Hippocampal formation (tissue), 2 donors: ENCODE results near the gene KCTD20.
"Not testable (repeated sequence)": the region's sequence is repeated elsewhere in the genome, so short reads cannot be mapped to it uniquely, and the experiment has no call there.

Experiments
- DNase-seq, 2 donors: peaks; one replicate each; lab custom pipeline; 2025; lab: John Stamatoyannopoulos, UW

The KCTD20 gene

DNA sequence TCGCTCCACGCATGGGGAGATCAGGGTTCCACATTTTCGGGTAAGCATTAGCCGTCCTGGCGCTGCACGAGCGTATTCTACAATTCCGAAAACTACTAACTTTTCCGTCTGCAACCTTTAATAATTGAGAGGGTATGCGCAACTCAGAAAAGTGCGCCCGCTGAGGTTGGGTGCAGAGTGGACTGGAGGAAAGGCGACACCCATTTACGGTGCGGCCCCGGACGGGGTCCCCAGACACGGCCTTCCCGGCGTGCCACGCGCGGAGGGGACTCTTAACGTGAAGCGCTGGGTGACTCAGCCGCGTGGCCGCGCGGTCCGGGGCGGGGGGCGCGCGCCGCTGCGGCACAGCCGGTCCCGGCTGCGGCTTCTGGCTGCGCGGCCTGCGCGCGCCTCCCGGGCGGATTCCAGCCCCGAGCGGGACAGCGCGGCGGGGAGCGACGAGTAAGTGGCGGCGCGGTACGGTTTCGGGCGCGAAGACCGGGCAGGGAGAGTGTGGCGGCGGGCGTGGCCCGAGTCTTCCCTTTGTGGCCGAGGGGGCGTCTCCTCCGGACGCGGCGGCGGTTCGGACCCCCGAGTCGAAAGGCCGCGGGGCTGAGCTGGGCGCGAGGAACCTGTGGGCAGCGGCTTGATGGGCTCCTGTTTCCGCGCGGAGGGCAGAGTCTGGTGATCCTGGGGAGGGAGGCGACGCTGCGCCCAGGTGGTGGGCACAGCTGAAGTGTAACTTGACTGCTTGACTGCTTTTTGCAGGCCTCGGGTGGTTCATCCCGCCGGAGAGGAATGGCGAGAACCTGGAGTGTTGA lies at the start of gene KCTD20, which contains the start of gene PXT1:
KCTD20 (plus strand) TSS at position 330 of the 800 bp plus-strand sequence. CDS start 27,098 bp downstream, outside the sequence.
PXT1 (minus strand) TSS at position 184 of the 800 bp plus-strand sequence. CDS start 16,772 bp downstream, outside the sequence.
- DNase-seq, result peak; percentile 81 to 82

DNA sequence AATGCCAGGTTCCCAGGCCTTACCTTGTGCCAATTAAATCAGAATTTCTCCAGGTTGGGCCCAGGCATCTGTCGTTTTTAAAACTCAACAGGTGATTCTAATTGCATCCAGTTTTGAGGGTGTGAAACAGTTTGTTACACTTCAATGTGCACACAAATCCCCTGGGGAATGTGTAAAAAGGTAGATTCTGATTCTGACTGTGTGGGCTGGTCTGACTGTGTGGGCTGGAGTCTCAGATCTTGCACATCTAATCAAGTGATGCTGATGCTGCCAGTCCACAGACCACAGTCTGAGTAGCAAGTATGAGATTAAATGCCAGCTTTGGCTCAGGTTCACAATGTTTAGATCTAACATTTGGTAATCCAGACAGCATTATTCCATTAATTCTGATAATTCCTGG lies 42.8 kb upstream of the KCTD20 start:
- DNase-seq, result no peak

DNA sequence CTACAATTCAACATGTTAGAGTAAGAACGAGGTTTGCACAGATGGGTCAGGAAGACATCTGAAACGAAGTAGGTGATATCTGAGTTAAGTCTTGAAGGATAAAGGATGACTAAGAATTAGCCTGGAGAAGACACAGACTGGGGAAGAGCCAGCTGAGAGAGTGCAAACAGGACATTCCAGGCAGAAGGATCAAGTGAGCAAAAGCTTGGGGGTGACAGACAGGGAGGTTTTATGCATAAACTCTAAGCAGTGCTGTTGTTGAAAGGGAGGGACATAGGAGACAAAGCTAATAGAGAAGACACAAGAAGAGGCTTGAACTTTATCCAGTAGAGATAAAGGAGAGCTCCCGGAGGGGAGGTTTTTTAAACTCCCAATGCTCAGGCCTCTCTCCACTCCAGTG lies 40.3 kb upstream of the KCTD20 start:
- no peak for DNase-seq

DNA sequence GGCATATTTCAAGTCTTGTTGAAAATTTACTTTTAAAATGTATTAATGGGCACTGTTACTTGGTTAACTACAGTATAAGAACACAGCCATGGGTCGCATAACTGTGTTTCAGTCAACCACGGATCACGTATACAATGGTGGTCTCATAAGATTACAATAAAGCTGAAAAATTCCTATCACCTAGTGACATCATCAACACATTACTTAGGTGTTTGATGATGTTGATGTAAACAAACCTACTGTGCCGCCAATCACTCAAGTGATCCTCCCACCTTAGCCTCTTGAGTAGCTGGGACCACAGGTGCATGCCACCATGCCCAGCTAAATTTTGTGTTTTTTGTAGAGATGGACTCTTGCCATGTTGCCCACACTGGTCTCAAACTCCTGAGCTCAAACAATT lies 38.6 kb upstream of the KCTD20 start:
- DNase-seq, result no peak

DNA sequence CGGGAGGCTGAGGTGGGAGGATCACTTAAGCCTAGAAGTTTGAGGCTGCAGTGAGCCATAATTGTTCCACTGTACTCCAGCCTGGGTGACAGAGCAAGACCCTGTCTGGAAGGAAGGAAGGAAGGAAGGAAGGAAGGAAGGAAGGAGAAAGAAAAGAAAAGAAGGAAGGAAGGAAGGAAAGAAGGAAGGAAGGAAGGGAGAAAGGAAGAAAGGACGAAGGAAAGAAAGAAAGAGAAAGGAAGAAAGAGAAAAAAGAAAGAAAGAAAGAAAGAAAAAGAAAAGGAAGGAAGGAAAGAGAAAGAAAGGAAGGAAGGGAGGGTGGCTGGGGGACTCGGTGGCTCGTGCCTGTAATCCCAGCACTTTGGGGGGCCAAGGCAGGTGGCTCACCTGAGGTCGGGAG lies 33.1 kb upstream of the KCTD20 start:
- not testable (repeated sequence) for DNase-seq

DNA sequence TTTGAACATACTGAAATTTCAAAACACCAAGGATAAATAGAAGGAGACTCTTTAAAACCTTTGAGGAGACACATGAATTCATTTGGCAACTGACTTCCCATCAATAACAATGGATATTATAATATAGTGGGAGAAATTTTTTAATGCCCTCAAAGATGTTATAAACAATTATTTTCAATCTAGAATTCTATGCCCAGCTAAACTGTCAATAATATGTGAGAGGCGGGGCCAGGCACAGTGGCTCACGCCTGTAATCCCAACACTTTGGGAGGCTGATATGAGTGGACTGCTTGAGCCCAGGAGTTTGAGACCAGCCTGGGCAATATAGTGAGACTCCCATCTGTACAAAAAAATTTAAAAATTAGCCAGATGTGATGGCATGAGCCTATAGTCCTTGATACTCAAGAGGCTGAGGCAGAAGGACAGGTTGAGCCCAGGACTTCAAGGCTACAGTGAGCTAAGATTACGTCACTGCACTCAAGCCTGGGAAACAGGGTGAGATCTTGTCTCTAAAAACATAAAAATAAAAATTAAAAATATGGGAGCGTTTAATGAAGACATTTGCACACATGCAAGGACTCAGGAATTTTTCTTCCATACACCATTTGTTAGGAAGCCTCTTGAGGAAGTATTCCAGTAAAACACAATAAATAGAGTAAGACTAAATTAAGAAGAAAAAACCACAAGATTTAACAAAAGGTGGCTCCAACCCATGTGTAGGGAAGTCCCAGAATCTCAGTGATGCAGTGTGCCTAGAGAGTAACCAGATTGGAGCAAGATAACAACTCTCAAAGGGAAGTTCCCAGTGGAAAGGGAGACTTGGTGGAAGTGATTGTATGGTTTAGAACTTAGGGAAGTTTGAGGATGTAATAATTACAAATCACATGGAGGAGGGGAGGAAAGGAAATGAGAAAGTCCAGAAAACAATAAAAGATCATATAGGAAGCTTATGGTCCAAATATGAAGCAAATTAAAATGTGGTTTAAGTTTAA lies 29.0 kb upstream of the KCTD20 start:
- no peak for DNase-seq

DNA sequence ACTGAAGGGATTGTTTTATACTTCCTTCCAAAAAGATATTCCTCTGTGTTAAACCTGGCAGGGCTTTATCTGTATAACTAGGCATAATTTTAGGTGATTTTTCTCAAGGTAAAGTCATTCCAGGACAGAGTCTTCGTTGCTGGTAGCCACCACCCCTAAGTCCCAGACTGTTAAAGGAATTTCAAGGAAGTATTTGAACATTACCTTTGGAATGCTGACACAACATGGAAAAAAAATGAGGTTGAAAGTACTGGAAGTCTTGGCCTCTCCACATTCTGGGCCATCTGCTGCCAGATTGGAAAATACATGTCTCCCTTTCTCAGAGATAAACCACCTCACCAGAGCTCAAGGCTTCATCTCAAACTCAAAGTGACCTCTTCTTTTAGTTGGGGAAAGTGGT lies 28.3 kb upstream of the KCTD20 start:
- DNase-seq, result no peak

DNA sequence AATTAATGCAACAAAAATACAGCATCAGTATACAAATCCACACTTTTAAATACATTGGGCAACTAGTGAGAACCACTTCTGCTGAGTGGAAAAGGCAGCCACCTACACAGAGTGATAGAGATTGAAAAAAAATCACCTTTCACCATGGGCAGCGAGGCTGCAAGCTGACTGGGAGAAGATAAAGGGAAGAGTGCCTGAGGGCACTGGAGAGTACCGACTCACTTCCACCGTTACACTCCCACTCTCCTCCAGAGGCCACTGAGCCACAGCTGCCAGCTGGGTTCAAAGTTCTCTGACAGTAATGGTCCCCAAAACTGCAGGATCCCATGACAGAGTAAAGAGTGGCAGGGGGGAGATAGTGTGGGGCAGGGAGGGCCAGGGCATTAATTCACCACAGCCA lies 24.2 kb upstream of the KCTD20 start:
- DNase-seq, result no peak

DNA sequence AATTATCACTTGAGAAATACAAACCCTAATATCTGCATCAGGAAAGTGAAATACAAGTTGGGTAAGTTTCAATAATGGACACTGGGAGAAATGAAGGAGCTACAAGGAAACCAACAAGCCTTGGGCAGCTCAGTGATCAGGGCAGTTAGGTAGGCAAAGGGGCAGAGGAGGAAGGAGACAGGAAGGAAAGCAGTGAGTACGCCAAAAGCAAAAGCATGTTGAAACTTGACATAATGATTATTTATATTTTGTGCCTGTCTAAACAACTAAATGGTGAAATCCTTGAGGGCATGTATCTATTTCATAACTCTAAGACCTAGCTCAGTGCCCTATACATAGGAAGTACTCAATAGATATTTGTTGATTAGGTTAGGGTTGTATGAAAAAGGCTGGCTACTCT lies 23.5 kb upstream of the KCTD20 start:
- DNase-seq, result no peak

- DNase-seq, result no peak
Measured at GRCh38 chr6:36422714-36423100, 20.1 kb upstream of the KCTD20 start.

- DNase-seq, result peak; percentile 94 to 96
Measured at GRCh38 chr6:36423101-36423824, 19.5 kb upstream of the KCTD20 start.

- DNase-seq, result no peak
Measured at GRCh38 chr6:36426622-36427021, 16.2 kb upstream of the KCTD20 start.

GRCh38 chr6:36428911-36429310 lies 13.9 kb upstream of the KCTD20 start:
- DNase-seq, result no peak

DNA sequence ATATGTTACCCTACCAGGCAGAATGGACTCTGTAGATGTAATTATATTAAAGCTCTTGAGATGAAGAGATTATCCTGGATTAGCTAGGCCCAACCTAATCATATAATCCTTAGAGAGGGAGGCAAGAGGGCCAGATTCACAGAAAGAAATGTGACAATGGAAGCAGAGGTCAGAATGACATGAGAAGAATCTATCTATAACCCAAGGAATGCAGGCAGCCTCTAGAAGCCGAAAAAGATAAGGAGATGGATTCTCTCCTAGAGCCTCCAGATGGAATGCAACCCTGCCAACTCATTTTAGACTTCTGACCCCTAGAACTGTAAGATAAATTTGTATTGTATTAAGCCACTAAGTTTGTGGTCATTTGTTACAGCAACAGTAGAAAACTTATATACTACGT lies 12.4 kb upstream of the KCTD20 start:
- DNase-seq, result no peak

DNA sequence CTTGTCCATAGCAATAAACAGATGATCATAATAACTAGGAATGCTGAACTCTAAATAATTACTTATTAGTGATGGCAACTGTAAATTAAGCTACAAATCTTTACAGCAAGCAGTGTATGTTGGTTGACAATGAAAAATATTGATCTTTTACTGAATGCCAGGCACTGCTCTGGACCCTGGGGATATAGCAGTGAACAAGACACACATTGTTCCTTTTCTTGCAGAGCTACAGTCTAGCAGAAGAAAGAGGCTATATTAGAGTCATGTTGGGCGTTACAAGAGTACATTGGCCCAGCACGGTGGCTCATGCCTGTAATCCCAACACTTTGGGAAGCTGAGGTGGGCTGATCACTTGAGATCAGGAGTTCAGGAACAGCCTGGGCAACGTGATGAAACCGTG lies 11.6 kb upstream of the KCTD20 start:
- no peak for DNase-seq

DNA sequence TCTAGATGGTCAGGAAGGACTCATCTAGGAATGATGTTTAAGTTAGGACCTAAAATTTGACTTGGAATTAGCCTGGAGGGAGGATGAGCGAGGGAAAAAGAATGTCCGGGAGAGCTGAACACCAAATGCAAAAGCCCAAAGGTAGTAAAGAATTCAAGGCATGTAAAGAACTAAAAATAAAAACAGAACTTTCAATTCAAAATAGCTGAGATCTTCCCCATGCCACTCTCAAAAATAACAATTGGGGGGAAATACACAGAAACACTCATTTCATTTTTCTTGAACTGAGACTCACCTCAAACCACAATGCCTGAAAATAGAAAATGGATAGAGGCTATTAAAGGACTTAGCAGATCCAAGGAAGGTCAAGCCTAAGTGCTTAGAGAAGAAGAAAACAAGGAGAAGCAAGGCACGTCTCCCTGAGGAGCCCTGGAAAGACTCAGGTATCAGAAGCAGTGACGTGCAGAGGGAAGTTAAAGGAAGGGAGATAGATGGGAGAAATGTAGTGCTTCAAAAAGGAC lies 10.6 kb upstream of the KCTD20 start:
- no peak for DNase-seq

DNA sequence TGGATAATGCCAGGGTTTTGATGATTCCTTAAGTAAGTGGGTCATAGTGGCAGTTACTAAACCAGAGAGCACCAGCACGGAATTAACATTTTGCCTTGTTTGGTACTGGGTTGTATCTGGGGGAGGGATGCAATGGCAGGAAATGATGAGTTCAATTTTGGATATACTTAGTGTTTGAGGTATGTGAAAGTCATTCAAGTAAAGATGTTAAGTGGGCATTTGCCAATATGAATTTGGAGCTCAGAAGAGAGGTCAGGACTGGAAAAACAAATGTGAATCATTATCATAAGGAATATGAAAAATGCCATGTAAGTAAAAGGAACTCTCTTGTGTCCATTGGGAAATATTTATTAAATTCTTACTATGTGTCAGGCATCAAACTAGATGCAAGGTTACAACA lies 6.3 kb upstream of the KCTD20 start:
- no peak for DNase-seq

DNA sequence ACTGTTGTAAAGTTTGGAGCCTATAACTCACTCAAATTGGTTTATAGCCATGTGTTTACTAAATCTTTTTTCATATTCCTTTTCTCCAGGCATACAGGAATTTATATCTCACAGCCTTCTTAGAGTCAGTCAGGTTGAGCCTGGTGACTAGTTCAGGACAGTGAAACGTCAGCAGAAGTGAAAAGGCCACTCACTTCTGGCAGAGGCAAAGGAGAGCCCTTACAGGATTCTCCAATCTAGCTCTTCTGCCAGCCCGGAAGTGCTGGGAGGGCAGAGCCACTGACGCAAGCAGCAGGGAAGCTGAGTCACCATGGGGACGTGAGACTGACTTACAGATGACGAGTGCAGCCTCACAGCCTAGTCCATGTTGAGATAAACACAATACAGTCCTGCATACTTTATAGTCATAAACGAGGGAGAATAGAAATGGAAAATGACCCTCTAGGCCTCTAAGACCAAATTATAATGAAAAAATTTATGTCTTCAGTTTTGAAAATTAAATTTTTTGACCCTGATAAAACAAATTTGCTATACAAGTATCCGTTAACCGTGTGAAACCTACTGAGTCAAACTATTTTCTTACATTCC lies 1.4 kb upstream of the KCTD20 start:
- peak; percentile 81 to 85 for DNase-seq

GRCh38 chr6:36442103-36442670 lies 613 bp upstream of the KCTD20 start:
- DNase-seq, result no peak

- peak in 1 of 2 donors; percentile 20 for DNase-seq
Measured at GRCh38 chr6:36443471-36444428, 950 bp downstream of the KCTD20 start.
